WTC11 (cell line): ENCODE data around the gene BBLN. TPM values are rescaled to one million over a fixed set of nuclear protein-coding genes. Genes with fewer than 3 reads are reported as not detected.

ENCODE experiments used
- ATAC-seq: fragments of 200-7000 bp; cut with Tn5 transposase; 2 replicates; pipeline ENCODE4 v1.10.0; 2021; ENCODE audit warnings: mild to moderate bottlenecking, moderate library complexity
- CTCF ChIA-PET: fragments of 300-600 bp; sonication (Branson Sonifier 250); formaldehyde crosslinking; loops from one replicate; lab custom pipeline; 2021; ENCODE audit warnings: antibody characterized with exemption; lab: Charles Lee
- POLR2A ChIA-PET: fragments of 350-600 bp; sonication (Branson Sonifier 250); formaldehyde crosslinking; loops from one replicate; lab custom pipeline; 2021; ENCODE audit warnings: antibody characterized with exemption; lab: Charles Lee
- DNase-seq: peaks from one replicate; pipeline ENCODE4 v3.0.0; 2021; ENCODE audit warnings: low spot score
- H3K27ac Mint-ChIP-seq: 2 replicates; pipeline ENCODE4 v1.8.0; 2021; ENCODE audit warnings: mixed read lengths
- H3K27me3 Mint-ChIP-seq: 2 replicates; pipeline ENCODE4 v1.8.0; 2021; ENCODE audit warnings: low read depth, mild to moderate bottlenecking, moderate library complexity, mixed read lengths
- H3K36me3 Mint-ChIP-seq: 2 replicates; pipeline ENCODE4 v1.8.0; 2021; ENCODE audit warnings: mixed read lengths
- H3K4me1 Mint-ChIP-seq: 2 replicates; pipeline ENCODE4 v1.8.0; 2022; ENCODE audit warnings: mixed read lengths
- H3K4me3 Mint-ChIP-seq: 2 replicates; pipeline ENCODE4 v1.8.0; 2021; ENCODE audit warnings: mild to moderate bottlenecking, moderate library complexity, mixed read lengths
- H3K9me3 Mint-ChIP-seq: 2 replicates; pipeline ENCODE4 v1.8.0; 2021; ENCODE audit warnings: mixed read lengths
- CDX4 ChIP-seq: fragments of 250-450 bp; sonication (Bioruptor Pico); IDR thresholded peaks from 2 replicates; pipeline ENCODE4 v1.9.0; 2021; ENCODE audit warnings: moderate library complexity, mild to moderate bottlenecking, inconsistent platforms, borderline replicate concordance
- ETV6 ChIP-seq: sonication (generic); formaldehyde crosslinking; IDR thresholded peaks from 2 replicates; pipeline ENCODE4 v1.8.1; 2022; ENCODE audit warnings: mild to moderate bottlenecking, missing genetic modification reagents
- FOXP1 ChIP-seq: sonication (generic); formaldehyde crosslinking; IDR thresholded peaks from 2 replicates; pipeline ENCODE4 v1.8.0; 2022; ENCODE audit warnings: missing genetic modification reagents, mild to moderate bottlenecking, moderate library complexity, borderline replicate concordance
- GABPB1 ChIP-seq: sonication (generic); formaldehyde crosslinking; IDR thresholded peaks from 2 replicates; pipeline ENCODE4 v1.8.1; 2023; ENCODE audit warnings: mild to moderate bottlenecking, missing genetic modification reagents
- GRHL2 ChIP-seq: fragments of 250-450 bp; sonication (Bioruptor Pico); IDR thresholded peaks from 2 replicates; pipeline ENCODE4 v1.8.0; 2022; ENCODE audit warnings: mild to moderate bottlenecking, moderate library complexity; ENCODE audit not compliant: insufficient replicate concordance, severe bottlenecking
- GTF2I ChIP-seq: fragments of 250-450 bp; sonication (Bioruptor Pico); conservative IDR thresholded peaks from 2 replicates; pipeline ENCODE4 v1.4.0; 2021; ENCODE audit warnings: mild to moderate bottlenecking
- IRF1 ChIP-seq: sonication (generic); formaldehyde crosslinking; IDR thresholded peaks from 2 replicates; pipeline ENCODE4 v1.8.0; 2023; ENCODE audit warnings: missing genetic modification reagents
- MXD4 ChIP-seq: fragments of 250-450 bp; sonication (Bioruptor Pico); IDR thresholded peaks from 2 replicates; pipeline ENCODE4 v1.8.0; 2021; ENCODE audit warnings: mild to moderate bottlenecking, moderate library complexity, borderline replicate concordance
- NFYB ChIP-seq: sonication (generic); formaldehyde crosslinking; conservative IDR thresholded peaks from 2 replicates; pipeline ENCODE4 v1.8.0; 2022; ENCODE audit warnings: low read depth, missing genetic modification reagents
- OVOL2 ChIP-seq: fragments of 250-450 bp; sonication (Bioruptor Pico); IDR thresholded peaks from 2 replicates; pipeline ENCODE4 v1.9.0; 2021; ENCODE audit warnings: mild to moderate bottlenecking, borderline replicate concordance
- PRDM15 ChIP-seq: sonication (generic); formaldehyde crosslinking; IDR thresholded peaks from 2 replicates; pipeline ENCODE4 v1.8.0; 2022; ENCODE audit warnings: missing genetic modification reagents
- PRRX2 ChIP-seq: fragments of 250-450 bp; sonication (Bioruptor Pico); IDR thresholded peaks from 2 replicates; pipeline ENCODE4 v1.8.0; 2021; ENCODE audit warnings: mild to moderate bottlenecking
- SP1 ChIP-seq: sonication (generic); formaldehyde crosslinking; conservative IDR thresholded peaks from 2 replicates; pipeline ENCODE4 v1.8.1; 2022; ENCODE audit warnings: missing genetic modification reagents
- TEAD1 ChIP-seq: sonication (generic); formaldehyde crosslinking; IDR thresholded peaks from 2 replicates; pipeline ENCODE4 v1.8.0; 2022; ENCODE audit warnings: mild to moderate bottlenecking, missing genetic modification reagents
- TEAD4 ChIP-seq: sonication (generic); formaldehyde crosslinking; IDR thresholded peaks from 2 replicates; pipeline ENCODE4 v1.8.0; 2022; ENCODE audit warnings: mild to moderate bottlenecking, missing genetic modification reagents
- TP53 ChIP-seq: sonication (generic); formaldehyde crosslinking; IDR thresholded peaks from 2 replicates; pipeline ENCODE4 v1.8.1; 2023; ENCODE audit warnings: mild to moderate bottlenecking, missing genetic modification reagents
- ZBTB21 ChIP-seq: sonication (generic); formaldehyde crosslinking; IDR thresholded peaks from 2 replicates; pipeline ENCODE4 v1.8.1; 2023; ENCODE audit warnings: mild to moderate bottlenecking, missing genetic modification reagents, borderline replicate concordance
- ZNF281 ChIP-seq: sonication (generic); formaldehyde crosslinking; IDR thresholded peaks from 2 replicates; pipeline ENCODE4 v1.8.0; 2023; ENCODE audit warnings: mild to moderate bottlenecking, missing genetic modification reagents
- ZNF416 ChIP-seq: fragments of 250-450 bp; sonication (Bioruptor Pico); IDR thresholded peaks from 2 replicates; pipeline ENCODE4 v1.9.0; 2021; ENCODE audit warnings: mild to moderate bottlenecking, inconsistent platforms
- total RNA-seq: library from RNA; stranded (reverse); gene quantifications from 3 replicates; pipeline ENCODE4 v1.2.3, GENCODE V29; 2021
- TF ChIP-seq, protein P1 (sequence below): sonication (generic); formaldehyde crosslinking; IDR thresholded peaks from 2 replicates; pipeline ENCODE4 v1.8.0; 2023; ENCODE audit warnings: missing genetic modification reagents, mild to moderate bottlenecking, borderline replicate concordance
- TF ChIP-seq, protein P2 (sequence below): sonication (generic); formaldehyde crosslinking; IDR thresholded peaks from 2 replicates; pipeline ENCODE4 v1.8.1; 2022; ENCODE audit warnings: mild to moderate bottlenecking, moderate library complexity, missing genetic modification reagents

The BBLN gene
- total RNA-seq, 1 experiment from 2014 or later: 77.1 TPM

GRCh38 chr9:128145536-128145935 lies 14.5 kb upstream of the BBLN start (continued):
- TF ChIP-seq MXD4 (CRISPR knock-in tag) (no peak), SP1 (CRISPR knock-in tag) (no peak), TP53 (CRISPR knock-in tag) (no peak), CDX4 (CRISPR knock-in tag) (no peak), PRRX2 (no peak), TEAD1 (CRISPR knock-in tag) (no peak), GABPB1 (CRISPR knock-in tag) (no peak), TEAD4 (CRISPR knock-in tag) (no peak)
- TF ChIP-seq, all 79 proteins: peak for 0

DNA sequence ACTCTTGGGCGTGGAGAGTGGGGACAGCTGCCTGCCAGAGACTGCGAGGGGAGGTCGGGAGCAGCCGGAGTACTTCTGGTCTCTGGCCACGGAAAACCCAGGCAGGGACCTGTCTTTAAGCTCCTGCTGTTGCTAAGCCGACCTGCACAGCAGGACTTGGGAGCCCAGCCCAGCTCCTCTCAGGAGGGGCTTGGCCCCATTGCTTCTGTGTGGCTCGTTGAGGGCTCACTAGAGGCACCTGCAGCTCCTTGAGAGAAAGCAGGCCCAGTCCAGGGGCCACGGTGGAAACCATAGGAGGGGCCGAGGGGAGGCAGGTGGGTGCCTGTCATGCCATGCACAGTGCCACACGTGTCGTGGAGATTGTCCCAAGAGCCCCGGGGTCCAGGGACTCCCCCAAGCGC lies 14.1 kb upstream of the BBLN start:
- Mint-ChIP-seq H3K27me3 (peaks cover 3% of the 10 kb centered on the region; the same call in 1 of the 2 replicates), H3K36me3 (no peaks in the 10 kb centered on the region), H3K4me3 (no peak overlapping the region), H3K4me1 (peaks cover 9% of the 10 kb centered on the region), H3K27ac (no peak overlapping the region), H3K9me3 (no peaks in the 10 kb centered on the region)
- TF ChIP-seq PRDM15 (CRISPR knock-in tag) (no peak), NFYB (CRISPR knock-in tag) (no peak), ZNF416 (no peak), OVOL2 (no peak), SP1 (CRISPR knock-in tag) (no peak), FOXP1 (no peak), CDX4 (CRISPR knock-in tag) (no peak), ZNF281 (CRISPR knock-in tag) (no peak), IRF1 (CRISPR knock-in tag) (no peak), GTF2I (CRISPR knock-in tag) (no peak), ETV6 (CRISPR knock-in tag) (no peak), GRHL2 (no peak), ZBTB21 (CRISPR knock-in tag) (no peak)
- TF ChIP-seq, protein P1, sequence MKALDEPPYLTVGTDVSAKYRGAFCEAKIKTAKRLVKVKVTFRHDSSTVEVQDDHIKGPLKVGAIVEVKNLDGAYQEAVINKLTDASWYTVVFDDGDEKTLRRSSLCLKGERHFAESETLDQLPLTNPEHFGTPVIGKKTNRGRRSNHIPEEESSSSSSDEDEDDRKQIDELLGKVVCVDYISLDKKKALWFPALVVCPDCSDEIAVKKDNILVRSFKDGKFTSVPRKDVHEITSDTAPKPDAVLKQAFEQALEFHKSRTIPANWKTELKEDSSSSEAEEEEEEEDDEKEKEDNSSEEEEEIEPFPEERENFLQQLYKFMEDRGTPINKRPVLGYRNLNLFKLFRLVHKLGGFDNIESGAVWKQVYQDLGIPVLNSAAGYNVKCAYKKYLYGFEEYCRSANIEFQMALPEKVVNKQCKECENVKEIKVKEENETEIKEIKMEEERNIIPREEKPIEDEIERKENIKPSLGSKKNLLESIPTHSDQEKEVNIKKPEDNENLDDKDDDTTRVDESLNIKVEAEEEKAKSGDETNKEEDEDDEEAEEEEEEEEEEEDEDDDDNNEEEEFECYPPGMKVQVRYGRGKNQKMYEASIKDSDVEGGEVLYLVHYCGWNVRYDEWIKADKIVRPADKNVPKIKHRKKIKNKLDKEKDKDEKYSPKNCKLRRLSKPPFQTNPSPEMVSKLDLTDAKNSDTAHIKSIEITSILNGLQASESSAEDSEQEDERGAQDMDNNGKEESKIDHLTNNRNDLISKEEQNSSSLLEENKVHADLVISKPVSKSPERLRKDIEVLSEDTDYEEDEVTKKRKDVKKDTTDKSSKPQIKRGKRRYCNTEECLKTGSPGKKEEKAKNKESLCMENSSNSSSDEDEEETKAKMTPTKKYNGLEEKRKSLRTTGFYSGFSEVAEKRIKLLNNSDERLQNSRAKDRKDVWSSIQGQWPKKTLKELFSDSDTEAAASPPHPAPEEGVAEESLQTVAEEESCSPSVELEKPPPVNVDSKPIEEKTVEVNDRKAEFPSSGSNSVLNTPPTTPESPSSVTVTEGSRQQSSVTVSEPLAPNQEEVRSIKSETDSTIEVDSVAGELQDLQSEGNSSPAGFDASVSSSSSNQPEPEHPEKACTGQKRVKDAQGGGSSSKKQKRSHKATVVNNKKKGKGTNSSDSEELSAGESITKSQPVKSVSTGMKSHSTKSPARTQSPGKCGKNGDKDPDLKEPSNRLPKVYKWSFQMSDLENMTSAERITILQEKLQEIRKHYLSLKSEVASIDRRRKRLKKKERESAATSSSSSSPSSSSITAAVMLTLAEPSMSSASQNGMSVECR (CRISPR knock-in tag): no peak
- TF ChIP-seq, protein P2, sequence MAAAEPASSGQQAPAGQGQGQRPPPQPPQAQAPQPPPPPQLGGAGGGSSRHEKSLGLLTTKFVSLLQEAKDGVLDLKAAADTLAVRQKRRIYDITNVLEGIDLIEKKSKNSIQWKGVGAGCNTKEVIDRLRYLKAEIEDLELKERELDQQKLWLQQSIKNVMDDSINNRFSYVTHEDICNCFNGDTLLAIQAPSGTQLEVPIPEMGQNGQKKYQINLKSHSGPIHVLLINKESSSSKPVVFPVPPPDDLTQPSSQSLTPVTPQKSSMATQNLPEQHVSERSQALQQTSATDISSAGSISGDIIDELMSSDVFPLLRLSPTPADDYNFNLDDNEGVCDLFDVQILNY (CRISPR knock-in tag): no peak
- ChIA-PET POLR2A (no interaction called here), CTCF (interaction anchor here (0.7 to 3.3 kb wide), 3 partner anchors 14 to 28 kb away, joined by 3 to 27 read pairs (median 10); partner anchors contain the start of gene BBLN)
- ATAC-seq: no peak
- no peak for DNase-seq
